Adrenal gland (tissue), 5 donors: Measurements from ENCODE around the gene ZMYND8.

Source experiments
- CTCF ChIP-seq, 6 experiments: fragments of 450-650 bp in 4 of 6; fragments of 200-600 bp in 2 of 6; sonication (generic) in 1 of 6; IDR thresholded peaks; 1 replicate in 5 of 6; 2 replicates in 1 of 6; pipeline versions ENCODE4 v1.5.1 to v1.8.0; 2016 to 2021; ENCODE audit warnings: antibody characterized with exemption in 6 of 6, mild to moderate bottlenecking in 2 of 6, moderate library complexity in 1 of 6
- POLR2A ChIP-seq, 2 donors: fragments of 450-650 bp; IDR thresholded peaks; one replicate each; pipeline ENCODE4 v1.6.1; 2017; ENCODE audit warnings: antibody characterized with exemption in 2 of 2, mild to moderate bottlenecking in 2 of 2, moderate library complexity in 1 of 2
- donor health status: DM: no; HTN: no; CAD: no.

- TF ChIP-seq CTCF (IDR thresholded peaks at IDR 0.05), result no peak
- no peak for TF ChIP-seq POLR2A (IDR thresholded peaks at IDR 0.05)
Measured at GRCh38 chr20:47172579-47172978, 183.9 kb downstream of the ZMYND8 start.
